AG20443 (cell line): ENCODE measurements around the gene GPC2.
A peak's percentile ranks its signal among the peaks of the same experiment; 100 is the strongest.

ENCODE experiments used
- DNase-seq: peaks from one replicate; pipeline ENCODE4 v3.0.0; 2012; ENCODE audit warnings: low spot score, mixed read lengths

GPC2 gene

GRCh38 chr7:100169147-100169850 is 7.9 kb downstream of the GPC2 start:
- no peak for DNase-seq

DNA sequence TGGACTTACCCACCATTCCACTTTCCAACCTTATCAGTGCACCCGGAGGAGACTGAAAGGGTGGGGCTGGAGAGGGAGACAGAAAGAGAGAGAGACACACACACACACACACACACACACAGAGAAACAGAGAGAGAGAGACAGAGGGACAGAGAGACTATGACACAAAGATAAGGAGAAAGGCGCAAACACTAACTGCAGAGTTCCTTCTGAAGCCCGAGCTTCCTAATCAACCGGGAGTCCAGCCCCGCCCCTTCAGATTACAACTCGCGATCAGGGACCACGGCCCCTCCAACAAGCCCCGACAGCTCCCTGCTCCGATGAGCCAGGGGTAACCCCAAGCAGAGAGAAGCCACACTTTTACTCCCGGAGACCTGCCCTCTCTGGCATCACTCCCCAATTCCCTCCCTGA is 9.3 kb downstream of the GPC2 start:
- no peak for DNase-seq

DNA sequence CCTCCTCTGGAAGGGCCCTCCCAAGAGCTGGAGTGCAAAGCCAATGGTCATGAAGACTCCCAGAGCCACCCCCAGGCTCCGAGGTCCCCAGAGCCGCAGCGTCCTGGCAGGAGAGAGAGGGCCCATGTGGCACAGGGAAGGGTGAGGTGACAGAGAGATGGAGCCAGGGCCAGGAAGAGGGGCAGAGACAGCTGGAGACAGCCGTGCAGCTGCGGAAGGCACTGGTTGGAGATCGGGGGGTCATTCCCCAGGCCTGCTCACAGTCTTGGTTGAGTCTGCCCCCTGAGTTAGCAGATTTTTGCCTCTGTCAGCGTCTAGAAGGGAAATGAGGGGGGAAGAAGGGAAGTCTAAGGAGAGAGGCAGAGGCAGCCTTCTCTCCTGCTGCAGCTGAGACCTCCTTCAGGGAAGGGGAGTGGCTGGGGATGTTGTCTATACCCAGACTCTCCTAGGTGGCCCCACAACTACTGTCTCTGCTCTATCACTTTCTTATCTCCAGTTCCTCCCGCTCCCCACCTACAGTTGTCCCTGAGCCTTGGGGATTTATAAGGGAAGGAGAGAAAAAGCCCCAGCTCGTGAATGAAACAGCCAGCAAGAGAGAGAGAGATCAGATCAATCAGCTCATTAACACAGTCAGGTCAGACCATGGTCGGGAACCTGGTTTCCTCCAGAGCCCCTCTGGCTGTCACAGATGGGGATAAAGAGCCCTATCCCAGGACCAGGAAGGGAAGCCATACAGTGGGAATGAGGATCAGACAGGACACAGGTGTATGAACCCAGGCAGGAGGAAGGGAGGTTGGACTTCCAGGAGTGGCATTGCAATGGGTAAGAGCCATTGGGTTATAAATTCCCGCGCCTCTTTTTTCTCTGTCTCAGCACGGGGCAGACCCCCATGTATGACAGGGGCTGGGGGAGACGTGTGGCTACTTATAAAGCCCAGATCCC is 9.9 kb downstream of the GPC2 start:
- DNase-seq, result no peak

GRCh38 chr7:100166317-100166940 is 10.8 kb downstream of the GPC2 start:
- DNase-seq, result no peak

- DNase-seq, result no peak
These were observed 13.3 kb downstream of the GPC2 start for GRCh38 chr7:100163871-100164270.

DNA sequence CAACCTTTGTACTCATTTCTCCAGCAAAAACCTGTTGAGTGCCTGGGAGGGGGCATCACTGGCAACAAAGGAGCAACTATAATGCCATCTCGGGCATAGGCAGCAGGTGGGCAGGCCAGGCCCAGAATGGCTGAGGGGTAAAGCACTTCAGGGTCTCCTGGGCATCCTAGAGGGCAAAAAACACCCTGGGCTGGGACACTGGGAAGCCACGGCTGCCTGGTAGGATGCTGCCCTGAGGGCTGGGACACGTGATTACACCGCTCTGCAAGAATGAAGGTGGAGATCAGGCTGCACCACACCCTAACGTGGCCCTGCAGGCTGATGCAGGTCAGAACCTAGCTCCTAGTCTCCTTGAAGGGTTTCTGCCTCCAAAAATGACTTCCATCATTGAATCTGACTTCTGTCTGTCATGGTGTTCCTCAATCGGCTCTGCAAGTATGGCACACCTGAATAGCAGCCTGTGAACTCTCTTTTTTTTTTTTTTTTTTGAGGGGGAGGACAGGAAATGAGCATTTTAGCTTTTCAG is 14.1 kb downstream of the GPC2 start:
- no peak for DNase-seq

DNA sequence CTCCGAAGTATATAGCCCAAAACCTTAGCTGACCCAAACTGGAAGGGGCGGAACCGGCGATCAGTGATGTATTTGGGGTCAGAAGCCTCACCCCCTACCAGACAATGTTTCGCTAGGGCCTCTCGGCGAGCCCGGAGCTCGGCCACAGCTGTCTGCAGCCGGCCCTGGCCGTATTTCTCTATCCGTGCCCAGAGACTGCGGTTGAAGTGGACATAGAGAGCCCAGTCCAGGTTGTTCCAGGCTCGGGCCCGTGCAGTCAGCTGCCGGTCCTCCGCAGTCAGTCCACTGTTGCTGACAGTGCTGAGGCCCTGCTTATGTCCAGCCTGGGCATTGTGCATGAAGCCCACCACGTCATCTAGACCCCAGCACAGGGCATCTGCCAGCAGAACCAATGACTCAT is 17.1 kb downstream of the GPC2 start:
- DNase-seq, result peak; percentile 2

GRCh38 chr7:100159099-100159623 is 18.0 kb downstream of the GPC2 start:
- peak; percentile 4 for DNase-seq

DNA sequence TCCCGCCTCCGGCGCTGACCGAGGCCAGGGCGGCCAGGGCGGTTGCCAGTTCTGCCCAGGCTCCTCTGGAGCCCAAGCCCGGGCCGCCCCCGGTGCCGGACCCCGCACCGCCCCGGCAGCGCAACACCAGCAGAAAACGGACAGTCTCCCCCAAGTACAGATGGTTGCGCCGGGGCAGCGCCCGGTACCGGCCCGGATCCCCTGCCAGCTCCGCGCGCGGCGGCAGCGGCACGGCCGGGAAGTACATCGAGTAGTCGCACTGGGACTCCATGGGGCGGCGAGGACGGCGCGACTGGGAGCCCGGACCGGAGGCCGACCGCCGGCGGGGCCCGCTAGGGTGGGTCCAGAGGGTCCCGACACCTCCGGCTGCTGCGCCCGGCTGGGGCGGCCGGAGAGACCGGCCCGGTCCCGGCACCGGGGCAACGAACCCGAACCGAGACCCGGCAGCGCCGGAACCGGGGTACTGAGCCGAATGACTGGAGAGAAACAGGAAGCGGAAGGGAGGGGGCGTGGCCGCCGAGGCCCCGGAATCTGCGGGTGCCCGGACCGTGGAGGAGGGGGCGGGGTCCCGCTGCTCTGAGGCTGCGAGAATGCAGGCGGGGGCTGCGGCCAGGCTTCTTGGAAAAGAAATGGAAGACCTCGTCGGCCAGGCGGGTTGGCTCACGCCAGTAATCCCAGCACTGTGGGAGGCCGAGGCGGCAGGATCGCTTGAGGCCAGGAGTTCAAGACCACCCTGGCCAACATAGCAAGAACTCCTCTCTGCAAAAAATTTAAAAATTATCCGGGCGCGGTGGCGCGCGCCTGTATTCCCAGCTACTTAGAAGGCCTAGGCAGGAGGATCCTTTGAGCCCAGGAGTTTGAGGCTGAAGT is 18.7 kb downstream of the GPC2 start, which contains the start of gene TRAPPC14:
Gene TRAPPC14 (minus strand): TSS at position 495 of the 870 bp plus-strand sequence. CDS start 224 bp downstream, at position 271.
- peak; percentile 98 for DNase-seq

GRCh38 chr7:100157334-100158228 is 19.6 kb downstream of the GPC2 start:
- DNase-seq, result peak; percentile 67

- DNase-seq, result no peak
These were observed 20.2 kb downstream of the GPC2 start for GRCh38 chr7:100157069-100157333.

DNA sequence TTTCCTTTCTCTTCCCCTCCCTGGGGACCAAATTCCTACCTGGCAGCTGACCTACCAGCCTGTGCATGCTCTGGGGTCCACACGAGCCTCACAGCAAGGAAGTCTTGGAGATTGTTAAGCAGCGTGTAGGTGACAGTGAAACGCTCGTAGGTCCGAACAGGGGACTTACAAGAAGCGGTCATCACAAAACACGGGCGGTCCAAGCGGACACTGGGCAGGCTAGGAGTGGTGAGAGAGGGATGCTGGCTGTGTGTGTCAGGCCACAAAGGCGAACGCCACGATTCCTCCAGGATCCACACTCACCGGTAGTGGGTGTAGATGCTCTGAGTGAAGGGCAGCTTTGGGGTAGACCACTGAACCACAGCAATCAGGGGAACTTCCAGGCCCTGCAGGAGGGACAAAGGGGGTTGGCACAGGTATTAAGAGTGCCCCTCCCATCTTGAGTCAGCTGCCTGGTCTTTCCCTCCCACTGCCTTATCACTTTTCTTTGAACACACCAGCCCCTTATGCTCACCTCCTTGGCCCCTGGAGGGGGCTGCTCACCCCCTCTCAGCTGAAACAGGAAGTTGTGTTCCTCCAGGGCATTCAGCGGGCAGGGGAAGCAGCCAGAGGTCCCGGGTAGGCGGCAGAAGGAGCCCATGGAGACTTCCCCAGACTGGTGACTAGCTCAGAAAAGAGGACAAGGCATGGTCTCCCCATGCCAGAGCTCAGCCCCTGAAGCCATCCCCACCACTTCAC is 20.7 kb downstream of the GPC2 start:
- peak; percentile 7 for DNase-seq

- DNase-seq, result peak; percentile 2
These were observed 21.4 kb downstream of the GPC2 start for GRCh38 chr7:100155553-100156317.

GRCh38 chr7:100154651-100155491 is 22.3 kb downstream of the GPC2 start:
- DNase-seq, result peak; percentile 10

DNA sequence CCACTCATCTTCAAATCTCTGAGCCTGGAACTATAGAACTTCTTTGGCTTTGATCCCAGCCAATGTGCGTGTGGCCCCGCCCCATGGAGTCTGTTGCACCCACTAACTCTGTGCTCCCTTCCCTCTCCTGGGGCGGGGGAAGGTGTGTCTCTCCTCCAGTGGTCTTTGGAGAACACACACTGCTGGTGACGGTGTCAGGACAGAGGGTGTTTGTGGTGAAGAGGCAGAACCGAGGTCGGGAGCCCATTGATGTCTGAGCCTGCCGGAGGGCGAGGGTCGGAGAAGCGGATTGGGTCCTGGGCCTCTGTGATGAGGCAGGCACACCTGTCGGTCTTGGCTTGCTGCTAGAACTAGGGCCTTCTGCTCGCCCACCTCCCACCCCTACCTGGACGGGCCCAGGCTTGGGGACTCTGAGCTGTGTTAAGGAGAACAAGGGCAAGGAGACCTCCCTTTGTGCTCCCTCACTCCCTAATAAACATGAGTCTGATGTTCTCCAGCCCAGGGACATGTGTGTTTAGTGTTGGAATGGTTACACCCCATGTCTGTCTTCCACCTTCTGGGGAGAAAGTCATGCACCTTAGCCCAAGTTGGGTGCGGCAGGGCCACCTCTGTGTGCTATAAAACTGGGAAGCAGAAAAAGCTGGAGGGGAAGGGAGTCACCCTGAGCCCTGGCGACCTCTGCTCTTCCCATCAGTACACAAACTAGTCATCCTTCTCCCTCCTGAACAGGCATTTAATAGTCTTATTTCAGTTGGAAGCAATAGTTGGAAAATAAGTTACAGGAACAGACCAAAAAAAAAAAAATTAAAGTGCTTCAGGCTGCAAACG is 23.3 kb downstream of the GPC2 start:
- peak; percentile 6 for DNase-seq

DNA sequence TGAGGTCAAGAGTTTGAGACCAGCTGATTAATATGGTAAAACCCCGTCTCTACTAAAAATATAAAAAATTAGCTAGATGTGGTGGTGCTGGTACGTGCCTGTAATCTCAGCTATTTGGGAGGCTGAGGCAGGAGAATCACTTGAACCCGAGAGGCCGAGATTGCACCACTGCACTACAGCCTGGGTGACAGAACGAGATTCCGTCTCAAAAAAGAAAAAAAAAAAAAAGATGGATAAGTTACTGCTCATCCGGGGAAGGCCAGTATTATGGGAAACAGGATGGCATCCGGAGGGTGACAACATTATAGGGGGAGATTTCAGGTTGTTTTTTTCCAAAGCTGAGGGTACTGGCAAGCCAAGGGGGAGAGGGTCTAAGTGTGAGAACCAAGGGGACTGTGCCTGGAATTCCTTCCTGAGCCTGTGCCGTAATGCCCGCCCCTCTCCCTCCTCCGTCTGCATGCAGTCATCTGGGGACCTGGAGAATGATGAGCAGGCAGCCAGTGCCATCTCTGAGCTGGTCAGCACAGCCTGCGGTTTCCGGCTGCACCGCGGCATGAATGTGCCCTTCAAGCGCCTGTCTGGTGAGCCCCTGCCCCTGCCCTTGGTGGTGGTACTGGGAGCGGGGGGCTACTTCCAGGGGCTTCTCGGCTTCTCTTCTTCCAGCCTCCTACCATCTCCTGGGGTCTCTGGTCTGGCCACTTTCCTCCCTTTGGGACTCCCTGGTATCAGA is 24.1 kb downstream of the GPC2 start:
- DNase-seq, result peak; percentile 1
